ENCODE results near the gene PRMT6.
"Not testable (repeated sequence)": the region's sequence is repeated elsewhere in the genome, so short reads cannot be mapped to it uniquely, and the experiment has no call there.

PRMT6 gene

DNA sequence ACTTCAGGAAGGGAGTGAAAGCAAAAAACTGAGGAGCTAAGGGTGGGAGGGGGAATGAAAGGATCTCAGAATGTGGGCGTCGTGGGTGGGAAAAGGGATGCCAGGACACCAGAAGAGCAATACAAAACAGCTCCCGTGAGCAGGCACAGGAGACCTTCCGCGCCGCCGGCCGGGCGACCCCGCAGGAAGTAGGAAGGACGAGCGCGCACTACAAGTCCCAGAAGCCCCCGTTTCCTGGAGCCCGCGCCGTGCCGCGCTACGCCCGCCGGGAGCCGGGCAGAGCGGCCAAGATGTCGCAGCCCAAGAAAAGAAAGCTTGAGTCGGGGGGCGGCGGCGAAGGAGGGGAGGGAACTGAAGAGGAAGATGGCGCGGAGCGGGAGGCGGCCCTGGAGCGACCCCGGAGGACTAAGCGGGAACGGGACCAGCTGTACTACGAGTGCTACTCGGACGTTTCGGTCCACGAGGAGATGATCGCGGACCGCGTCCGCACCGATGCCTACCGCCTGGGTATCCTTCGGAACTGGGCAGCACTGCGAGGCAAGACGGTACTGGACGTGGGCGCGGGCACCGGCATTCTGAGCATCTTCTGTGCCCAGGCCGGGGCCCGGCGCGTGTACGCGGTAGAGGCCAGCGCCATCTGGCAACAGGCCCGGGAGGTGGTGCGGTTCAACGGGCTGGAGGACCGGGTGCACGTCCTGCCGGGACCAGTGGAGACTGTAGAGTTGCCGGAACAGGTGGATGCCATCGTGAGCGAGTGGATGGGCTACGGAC lies at the start of gene PRMT6:
PRMT6 (plus strand) TSS at position 249 of the 771 bp plus-strand sequence; CDS start at position 291, 42 bp downstream.
- peak in 55 of 56 donors; percentile 10 to 93 (median 73) for DNase-seq

DNA sequence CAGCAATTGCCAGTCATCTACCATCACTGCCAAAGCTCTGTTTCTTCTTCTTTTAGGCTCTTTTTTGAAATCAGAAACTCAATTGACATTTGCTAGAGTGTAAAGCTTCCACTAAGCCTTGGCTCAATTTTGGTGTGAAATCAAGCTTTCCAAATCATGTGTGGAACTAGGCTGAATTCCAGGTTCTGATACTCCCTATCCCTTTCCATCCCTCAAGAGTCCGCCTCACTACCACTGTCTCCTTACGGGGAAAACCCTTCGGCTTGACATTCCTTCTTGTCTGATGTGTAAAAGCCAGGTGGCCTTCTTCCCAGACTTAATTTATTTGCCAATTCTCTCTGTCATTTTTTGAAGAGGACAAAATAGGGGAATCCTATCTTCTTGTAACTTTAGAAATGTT lies 47.2 kb upstream of the PRMT6 start:
- DNase-seq, result no peak

GRCh38 chr1:107010582-107010981 lies 45.9 kb upstream of the PRMT6 start:
- no peak for DNase-seq

DNA sequence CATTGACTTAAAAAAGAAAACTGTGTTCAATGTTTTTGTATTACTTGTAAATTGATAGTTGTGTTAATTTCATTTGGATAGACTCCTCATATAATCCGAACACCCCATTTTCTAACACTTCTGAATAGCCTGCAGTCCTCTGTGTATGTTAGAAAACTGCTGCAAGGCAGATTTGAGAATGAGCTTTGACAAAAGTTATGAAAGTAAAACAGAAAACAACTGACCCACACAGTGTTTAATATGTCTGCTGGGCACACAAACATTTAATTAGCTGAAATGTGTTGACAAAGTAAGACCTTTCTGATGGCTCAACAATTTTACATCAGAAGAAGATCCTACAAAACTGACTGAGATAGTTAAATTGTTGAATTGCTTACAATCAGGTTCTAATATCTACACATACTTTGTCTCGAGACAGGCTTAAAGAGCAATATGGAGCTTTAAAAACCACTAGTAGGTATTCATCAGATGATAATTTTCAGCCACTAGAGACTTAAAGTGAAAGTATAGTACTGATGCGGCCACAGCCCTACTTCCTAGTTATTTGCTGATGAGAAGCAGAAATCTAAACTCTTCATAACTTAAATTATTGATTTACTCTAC lies 40.0 kb upstream of the PRMT6 start:
- no peak for DNase-seq

- no peak for DNase-seq
Measured at GRCh38 chr1:107018445-107018844, 38.0 kb upstream of the PRMT6 start.

DNA sequence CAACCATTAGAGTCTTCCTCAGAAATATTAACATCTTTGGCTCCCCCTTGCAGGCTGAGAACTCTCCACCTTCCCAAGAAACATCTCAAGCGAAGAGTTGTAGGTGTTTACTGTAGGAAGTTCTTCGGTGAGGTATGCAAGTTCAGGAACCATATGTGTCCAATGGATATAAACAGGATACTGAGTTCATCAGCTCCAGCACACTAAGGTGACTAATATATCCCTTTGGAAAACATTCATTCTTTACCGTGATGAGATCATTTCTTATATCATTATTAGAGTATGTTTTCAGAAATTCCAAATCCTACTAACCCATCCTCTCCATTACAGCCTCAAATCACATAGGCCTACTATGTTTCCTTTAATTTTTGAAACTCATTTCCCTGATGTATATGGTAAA lies 37.3 kb upstream of the PRMT6 start:
- DNase-seq, result no peak

GRCh38 chr1:107038874-107039273 lies 17.6 kb upstream of the PRMT6 start:
- not testable (repeated sequence) for DNase-seq

- not testable (repeated sequence) for DNase-seq
Measured at GRCh38 chr1:107044310-107045220, 11.9 kb upstream of the PRMT6 start.

DNA sequence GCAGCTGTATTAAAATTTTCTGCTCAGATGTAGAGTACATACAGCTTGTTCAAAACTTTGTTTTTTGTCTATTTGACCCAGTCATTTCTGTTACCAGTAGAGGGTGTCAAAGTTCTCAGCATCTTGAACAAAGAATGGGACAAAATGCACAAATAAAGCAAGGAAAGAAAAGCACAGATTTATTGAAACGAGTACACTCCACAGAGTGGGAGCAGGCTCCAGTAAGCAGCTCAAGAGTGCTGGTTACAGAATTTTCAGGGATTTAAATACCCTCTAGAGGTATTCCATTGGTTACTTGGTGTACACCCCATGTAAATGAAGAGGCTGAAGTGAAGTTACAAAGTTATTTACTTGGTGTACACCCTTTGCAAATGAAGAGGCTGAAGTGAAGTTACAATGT lies 8.9 kb upstream of the PRMT6 start:
- no peak for DNase-seq

GRCh38 chr1:107048241-107048640 lies 8.2 kb upstream of the PRMT6 start:
- peak in 2 of 56 donors; percentile 0 to 1 for DNase-seq

DNA sequence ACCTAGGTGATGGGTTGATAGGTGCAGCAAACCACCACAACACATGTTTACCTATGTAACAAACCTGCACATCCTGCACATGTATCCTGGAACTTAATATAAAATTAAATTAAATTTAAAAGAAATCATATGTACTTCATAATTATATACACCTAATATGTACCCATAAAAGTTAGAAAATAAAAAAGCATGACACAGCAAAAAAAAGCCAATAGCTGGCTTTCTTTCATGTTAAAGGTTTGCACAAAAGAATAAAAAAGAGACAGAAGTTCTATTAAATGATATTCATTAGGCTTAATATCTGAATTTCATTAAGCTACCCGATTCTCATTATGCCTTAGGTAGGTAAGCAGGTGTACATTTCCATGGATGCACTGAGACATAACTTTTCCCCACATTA lies 5.2 kb upstream of the PRMT6 start:
- DNase-seq, result no peak

DNA sequence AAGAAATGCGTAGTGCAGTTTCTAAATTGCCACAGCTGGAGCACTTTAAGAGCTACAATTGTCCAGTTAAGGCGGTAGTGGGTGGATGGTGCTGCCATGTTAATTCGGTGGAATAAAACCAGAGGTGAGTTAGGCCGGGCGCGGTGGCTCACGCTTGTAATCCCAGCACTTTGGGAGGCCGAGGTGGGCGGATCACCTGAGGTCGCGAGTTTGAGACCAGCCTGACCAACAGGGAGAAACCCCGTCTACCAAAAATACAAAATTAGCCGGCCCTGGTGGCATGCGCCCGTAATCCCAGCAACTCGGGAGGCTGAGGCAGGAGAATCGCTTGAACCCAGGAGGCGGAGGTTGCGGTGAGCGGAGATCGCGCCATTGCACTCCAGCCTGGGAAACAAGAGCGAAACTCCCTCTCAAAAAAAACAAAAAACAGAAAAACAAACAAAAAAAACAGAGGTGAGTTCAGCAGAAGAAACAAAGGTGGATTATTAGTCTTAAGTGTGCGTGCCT lies 502 bp upstream of the PRMT6 start:
- not testable (repeated sequence) for DNase-seq

GRCh38 chr1:107057197-107058133 lies 991 bp downstream of the PRMT6 start:
- peak in 51 of 56 donors; percentile 16 to 79 (median 57) for DNase-seq

DNA sequence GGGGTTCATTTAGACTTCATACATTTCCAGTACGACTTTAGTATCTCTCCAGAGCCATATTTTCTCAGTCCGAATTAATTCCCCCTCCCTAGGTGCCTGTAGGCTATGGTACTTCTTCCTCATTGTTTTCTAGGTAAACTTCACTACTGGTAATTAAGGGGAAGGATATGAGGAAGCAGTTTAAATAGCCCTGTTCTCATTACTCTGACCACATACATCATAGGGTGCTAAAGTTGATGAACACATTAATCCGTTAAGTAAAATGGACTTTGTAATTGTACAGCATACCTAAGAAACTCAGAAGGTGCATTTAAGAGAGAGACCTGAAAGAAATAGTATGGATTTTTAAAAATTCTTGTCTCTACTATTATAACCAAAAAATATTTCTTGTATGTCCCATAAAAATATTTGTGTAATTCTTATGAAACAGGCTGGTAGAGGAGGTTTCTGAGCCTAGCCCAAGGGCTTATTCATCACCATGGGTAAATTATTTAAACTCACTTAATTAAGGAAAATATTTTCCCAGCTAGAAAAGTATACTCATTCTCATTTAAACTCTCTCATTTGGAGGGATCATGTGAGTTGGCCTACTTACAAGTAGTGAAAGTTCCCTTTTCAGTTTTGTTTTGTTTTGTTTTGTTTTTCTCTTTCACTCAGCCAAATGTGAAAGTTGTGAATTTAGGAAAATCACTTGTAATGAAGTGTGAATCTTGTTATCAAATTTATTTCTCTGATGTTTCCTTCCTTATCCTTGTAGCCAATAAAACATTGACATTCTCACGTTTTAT lies 2.0 kb downstream of the PRMT6 start:
- DNase-seq, result no peak

GRCh38 chr1:107061886-107062285 lies 5.4 kb downstream of the PRMT6 start:
- DNase-seq, result no peak

GRCh38 chr1:107073493-107073892 lies 17.0 kb downstream of the PRMT6 start:
- no peak for DNase-seq

DNA sequence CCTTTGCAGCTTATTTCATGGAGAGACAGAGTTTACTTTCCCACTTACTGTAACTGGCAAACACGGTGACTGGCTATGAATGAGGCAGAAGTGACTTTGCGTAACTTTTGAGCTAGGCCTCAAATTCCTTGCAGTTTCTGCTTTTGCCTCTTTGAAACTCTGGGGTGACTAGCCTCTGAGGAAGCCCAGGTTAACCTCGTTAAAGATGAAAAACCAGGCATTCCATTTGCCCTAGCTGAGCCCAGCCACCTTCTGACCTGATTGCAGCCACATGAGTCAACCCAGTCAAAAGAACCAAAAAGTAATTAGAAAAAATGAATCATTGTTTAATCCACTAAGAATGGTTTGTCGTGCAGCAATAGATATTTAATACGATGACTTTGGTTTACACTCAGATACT lies 20.4 kb downstream of the PRMT6 start:
- no peak for DNase-seq

- no peak for DNase-seq
Measured at GRCh38 chr1:107079249-107079648, 22.8 kb downstream of the PRMT6 start.

DNA sequence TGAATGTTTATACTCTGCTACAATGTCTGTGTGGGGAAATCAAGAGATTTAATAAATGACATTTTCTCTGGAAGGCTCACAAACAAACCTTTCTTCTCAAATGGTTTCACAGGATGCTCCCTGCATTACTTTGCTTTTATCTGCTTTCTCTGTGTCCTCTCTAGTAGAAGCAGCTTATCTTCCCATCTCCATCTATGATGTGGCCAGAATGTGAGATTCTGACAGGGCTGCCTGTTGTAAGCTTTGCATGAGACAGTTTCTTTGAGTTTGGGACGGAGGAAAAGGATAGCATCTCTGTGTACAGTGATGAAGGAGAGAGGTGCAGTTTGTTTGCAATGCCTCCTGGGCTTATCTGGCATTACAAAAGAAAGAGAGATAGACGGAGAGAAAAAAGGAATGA lies 24.6 kb downstream of the PRMT6 start:
- DNase-seq, result no peak

DNA sequence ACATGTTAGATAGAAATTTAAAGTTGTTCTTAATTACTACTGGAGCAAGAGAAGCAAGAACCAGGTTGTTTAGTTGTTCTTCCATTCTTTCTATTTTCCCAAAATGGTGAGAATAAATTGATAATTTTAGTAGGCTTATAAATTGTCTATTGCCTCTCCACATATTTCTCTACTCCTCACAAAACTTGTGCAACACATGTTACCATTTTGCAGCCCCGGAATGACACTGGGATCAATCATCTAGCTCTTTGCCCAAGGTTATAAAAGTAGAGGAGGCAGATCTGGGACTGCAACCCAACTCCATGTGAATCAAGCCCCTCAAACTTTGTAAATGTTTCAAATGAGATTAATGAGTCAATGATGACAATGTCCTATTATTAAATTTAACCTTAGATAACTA lies 34.9 kb downstream of the PRMT6 start:
- DNase-seq, result no peak

Measured in nucleus accumbens (tissue), 56 donors.